Measurements from ENCODE around the gene TRIM28.

GRCh38 chr19:58562122-58563033 lies 18.5 kb downstream of the TRIM28 start:
- TF ChIP-seq, protein P1, sequence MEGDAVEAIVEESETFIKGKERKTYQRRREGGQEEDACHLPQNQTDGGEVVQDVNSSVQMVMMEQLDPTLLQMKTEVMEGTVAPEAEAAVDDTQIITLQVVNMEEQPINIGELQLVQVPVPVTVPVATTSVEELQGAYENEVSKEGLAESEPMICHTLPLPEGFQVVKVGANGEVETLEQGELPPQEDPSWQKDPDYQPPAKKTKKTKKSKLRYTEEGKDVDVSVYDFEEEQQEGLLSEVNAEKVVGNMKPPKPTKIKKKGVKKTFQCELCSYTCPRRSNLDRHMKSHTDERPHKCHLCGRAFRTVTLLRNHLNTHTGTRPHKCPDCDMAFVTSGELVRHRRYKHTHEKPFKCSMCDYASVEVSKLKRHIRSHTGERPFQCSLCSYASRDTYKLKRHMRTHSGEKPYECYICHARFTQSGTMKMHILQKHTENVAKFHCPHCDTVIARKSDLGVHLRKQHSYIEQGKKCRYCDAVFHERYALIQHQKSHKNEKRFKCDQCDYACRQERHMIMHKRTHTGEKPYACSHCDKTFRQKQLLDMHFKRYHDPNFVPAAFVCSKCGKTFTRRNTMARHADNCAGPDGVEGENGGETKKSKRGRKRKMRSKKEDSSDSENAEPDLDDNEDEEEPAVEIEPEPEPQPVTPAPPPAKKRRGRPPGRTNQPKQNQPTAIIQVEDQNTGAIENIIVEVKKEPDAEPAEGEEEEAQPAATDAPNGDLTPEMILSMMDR (IDR thresholded peaks at IDR 0.05): no peak
- TF ChIP-seq POLR2A (IDR thresholded peaks at IDR 0.05): no peak
